Activated T-helper 1 cell treated with Interleukin-2 at 50 U/mL for 16 hours (primary cell): ENCODE measurements around the gene TNN.
"Not testable (repeated sequence)": the region's sequence is repeated elsewhere in the genome, so short reads cannot be mapped to it uniquely, and the experiment has no call there.

ENCODE experiments used
- DNase-seq: peaks from one replicate; pipeline ENCODE4 v3.0.0-alpha.2; 2020; ENCODE audit warnings: low read depth

TNN gene

DNA sequence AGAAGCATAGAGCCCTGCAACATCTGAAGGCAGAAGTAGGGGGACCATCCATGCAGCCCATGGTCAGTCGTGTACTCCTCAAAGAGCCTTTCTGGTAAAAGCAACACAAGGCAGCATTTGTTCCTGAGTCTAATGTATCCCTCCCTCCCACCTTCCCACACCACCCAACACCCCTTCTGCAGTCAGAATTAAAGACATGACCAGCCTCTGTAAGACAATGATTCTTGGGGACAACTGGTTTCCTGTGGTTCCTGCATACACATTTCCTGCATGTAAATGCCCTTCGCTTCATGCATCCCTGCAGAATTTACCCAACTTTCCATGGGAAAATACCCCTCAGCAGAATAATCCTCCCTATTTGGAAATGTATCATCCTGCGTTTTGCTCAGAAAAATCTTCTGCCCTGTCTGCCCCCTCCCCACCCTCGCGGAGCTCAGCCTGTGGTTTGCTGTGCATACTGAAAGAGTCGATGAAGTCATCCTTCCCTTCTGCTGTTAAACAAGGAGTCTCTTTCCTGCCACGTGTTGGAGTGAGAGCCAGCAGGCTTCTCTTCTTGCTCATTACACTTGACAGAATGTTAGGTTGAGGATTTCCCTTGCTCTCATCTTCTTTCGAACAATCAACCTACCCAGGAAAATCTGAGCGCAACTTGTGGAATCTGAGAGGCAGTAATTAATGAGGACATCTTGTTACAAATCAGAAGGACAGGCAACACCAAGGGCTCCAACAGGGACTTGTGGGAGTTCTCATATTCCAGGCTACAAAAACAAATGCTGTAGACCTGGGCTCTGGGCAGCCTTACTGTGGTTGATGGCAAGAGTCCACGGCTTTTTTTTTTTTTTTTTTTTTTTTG, 4.7 kb downstream of the TNN start:
- DNase-seq, result no peak

- DNase-seq, result no peak
Measured at GRCh38 chr1:175073061-175073460, 5.4 kb downstream of the TNN start.

DNA sequence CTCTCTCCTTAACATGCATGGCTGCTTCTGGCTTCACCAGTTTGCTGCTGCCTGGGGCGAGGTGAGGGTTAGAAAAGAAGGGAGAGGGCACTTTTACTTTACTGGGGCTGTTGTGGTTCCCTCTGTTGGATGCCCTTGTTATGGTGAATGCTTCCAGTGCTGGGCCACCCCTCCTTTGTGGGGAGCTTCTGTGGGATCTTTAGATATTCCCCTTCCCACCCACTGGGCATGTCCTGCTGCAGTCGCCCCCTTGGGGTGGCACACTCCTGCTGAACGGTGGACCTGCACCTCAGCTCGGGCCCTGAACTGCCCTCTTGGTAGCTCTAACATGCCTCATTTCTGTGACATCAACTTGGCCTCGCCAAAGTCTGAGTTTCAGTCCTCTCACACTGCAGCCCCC, 6.0 kb downstream of the TNN start:
- no peak for DNase-seq

- no peak for DNase-seq
Measured at GRCh38 chr1:175075572-175076568, 8.2 kb downstream of the TNN start.

GRCh38 chr1:175077356-175078030, 9.9 kb downstream of the TNN start:
- DNase-seq, result no peak

GRCh38 chr1:175078629-175079028, 11.0 kb downstream of the TNN start:
- DNase-seq, result no peak

GRCh38 chr1:175079338-175079737, 11.7 kb downstream of the TNN start:
- DNase-seq, result no peak

GRCh38 chr1:175080030-175080429, 12.4 kb downstream of the TNN start:
- no peak for DNase-seq

- DNase-seq, result no peak
Measured at GRCh38 chr1:175081983-175082382, 14.3 kb downstream of the TNN start.

GRCh38 chr1:175088525-175088951, 20.9 kb downstream of the TNN start:
- no peak for DNase-seq

- DNase-seq, result no peak
Measured at GRCh38 chr1:175089136-175089718, 21.6 kb downstream of the TNN start.

GRCh38 chr1:175090780-175091179, 23.1 kb downstream of the TNN start:
- no peak for DNase-seq

- no peak for DNase-seq
Measured at GRCh38 chr1:175094626-175095025, 27.0 kb downstream of the TNN start.

GRCh38 chr1:175095069-175095468, 27.4 kb downstream of the TNN start:
- DNase-seq, result no peak

DNA sequence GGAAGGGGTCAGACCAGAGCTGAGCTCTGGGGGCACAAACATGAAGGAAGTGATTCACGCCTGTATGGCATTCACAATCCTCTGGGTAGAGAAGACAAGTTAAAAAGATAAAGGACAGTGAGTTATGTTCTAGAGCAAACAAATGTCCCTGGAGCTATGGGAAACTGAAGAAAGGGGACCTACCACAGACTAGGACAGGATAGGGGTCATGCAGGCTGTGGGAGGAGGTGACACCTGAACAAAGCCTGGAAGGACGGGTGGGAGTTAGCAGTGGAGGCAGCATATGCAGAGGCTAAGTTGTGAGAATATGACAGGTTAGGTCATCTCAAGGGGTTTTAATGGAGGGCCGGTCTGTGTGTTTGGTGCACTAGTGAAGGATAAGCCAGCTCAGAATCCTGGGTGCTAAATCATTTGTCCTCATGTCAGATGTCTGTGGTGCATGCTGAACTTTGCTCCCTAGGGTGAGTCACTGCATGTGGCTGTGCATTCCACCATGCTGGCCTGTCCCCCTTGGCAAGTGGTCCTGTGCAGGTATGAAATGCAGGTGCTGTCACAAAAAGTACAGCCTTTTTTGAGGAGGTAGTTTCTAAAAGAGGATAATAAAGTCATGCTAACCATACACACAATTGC, 28.5 kb downstream of the TNN start:
- no peak for DNase-seq

DNA sequence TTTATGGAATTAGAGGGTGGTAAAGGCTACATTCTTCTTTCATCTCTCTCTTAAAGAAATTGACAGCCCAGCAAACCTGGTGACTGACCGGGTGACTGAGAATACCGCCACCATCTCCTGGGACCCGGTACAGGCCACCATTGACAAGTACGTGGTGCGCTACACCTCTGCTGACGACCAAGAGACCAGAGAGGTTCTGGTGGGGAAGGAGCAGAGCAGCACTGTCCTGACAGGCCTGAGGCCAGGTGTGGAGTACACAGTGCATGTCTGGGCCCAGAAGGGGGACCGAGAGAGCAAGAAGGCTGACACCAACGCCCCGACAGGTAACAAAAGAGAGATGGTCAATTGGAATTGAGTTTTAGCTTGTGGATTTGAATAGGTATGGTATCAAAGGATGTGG, 29.7 kb downstream of the TNN start:
- no peak for DNase-seq

DNA sequence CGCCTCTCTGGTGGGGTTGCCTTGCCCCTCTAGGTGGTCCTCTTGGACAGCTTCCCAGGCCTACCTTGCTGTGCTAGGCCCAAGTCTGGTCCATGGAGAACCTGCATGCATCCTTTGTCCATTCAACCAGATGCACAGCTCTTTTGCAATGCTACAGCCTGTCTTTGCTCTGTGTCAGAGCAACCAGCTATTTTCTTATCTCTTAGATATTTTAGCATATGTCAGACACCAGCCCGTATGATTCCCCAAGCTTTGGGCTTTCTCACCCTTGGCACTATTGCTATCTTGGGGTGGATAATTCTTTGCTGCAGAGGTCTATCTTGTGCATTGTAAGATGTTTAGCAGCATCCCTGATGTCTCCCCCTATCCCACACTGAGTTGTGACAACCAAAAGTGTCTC, 32.3 kb downstream of the TNN start:
- DNase-seq, result no peak

- DNase-seq, result not testable (repeated sequence)
Measured at GRCh38 chr1:175102166-175102565, 34.5 kb downstream of the TNN start.

DNA sequence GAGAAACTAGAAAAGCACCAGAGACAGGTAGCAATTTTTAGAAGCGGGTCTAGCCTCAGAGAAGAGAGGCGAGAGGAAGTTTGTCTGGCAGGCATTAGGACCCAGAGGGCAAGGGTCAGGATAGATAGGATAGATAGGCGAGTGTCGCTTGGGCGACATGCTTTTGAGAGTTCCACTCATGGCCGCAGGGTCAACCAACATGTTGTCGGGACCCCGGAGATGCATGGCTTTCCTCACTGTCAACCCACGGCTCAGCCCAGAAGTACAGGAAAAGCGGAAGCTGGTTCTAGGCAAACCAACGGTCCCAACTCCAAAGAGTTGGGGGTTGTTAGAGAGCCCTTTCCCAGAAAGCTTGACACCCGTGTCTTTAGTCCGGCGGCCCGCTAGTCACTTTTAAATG, 38.9 kb downstream of the TNN start:
- DNase-seq, result not testable (repeated sequence)

DNA sequence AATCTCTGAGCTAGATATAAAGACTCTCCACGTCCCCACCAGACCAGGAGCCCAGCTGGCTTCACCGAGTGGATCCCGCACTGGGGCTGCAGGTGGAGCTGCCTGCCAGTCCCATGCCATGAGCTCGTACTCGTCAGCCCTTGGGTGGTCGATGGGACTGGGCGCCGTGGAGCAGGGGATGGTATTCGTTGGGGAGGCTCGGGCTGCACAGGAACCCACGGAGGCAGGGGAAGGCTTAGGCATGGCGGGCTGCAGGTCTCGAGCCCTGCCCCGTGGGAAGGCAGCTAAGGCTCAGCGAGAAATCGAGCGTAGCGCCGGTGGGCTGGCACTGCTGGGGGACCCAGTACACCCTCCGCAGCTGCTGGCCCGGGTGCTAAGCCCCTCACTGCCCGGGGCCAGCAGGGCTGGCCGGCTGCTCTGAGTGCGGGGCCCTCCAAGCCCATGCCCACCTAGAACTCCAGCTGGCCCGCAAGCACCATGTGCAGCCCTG, 40.7 kb downstream of the TNN start:
- not testable (repeated sequence) for DNase-seq

DNA sequence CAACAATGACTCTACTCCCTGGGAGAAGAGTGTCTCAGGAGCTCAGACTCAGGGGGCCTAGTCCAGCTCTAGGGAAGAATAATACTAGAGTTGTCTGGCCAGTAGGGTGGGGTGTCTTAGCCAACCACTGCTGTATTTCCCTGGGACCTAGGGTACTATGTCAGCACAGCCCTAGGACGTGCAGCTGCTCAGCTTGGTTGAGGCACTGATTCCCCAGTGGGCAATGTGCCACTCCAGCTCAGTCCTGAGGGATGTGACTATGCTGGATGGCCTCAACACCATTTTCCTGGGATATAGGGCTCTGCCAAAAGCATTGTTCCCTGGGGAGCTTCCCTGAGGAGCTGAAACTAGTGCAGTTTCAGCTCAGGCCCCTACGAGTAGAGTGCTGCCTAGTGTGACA, 47.4 kb downstream of the TNN start:
- DNase-seq, result no peak
